AG04450 (cell line): ENCODE results near the gene ERC1. TPM values are rescaled to one million over a fixed set of nuclear protein-coding genes. Genes with fewer than 3 reads are reported as not detected.
"Not testable (repeated sequence)": the region's sequence is repeated elsewhere in the genome, so short reads cannot be mapped to it uniquely, and the experiment has no call there.

Experiments
- CTCF ChIA-PET: fragments of 300-600, 350-600 bp; formaldehyde crosslinking; extraction: SDS; loops from one replicate; lab custom pipeline; 2022; ENCODE audit warnings: antibody characterized with exemption, inconsistent platforms; lab: Charles Lee
- POLR2A ChIA-PET: fragments of 350-600 bp; formaldehyde crosslinking; extraction: SDS; loops from one replicate; lab custom pipeline; 2021; ENCODE audit warnings: antibody characterized with exemption, inconsistent platforms; lab: Yijun Ruan, JAX
- DNase-seq: peaks from one replicate; pipeline ENCODE4 v3.0.0-alpha.2; 2011; ENCODE audit warnings: low read depth, low spot score
- H3K27ac ChIP-seq: one replicate; pipeline ENCODE4 v1.5.1; 2012; ENCODE audit warnings: low read depth, low read length, control low read depth
- H3K27me3 ChIP-seq: one replicate; pipeline ENCODE4 v1.6.0; 2012; ENCODE audit warnings: low read length; ENCODE audit not compliant: control insufficient read depth, insufficient read depth
- H3K4me3 ChIP-seq: 2 replicates; pipeline ENCODE4 v1.5.1; 2011; ENCODE audit warnings: mild to moderate bottlenecking, low read depth, low read length, control low read depth
- H3K9me3 ChIP-seq: 2 replicates; pipeline ENCODE4 v1.5.1; 2012; ENCODE audit warnings: low read length; ENCODE audit not compliant: control insufficient read depth, insufficient read depth
- CTCF ChIP-seq: IDR thresholded peaks from 2 replicates; pipeline ENCODE4 v1.5.1; 2011; ENCODE audit warnings: low read depth, low read length, control low read depth, inconsistent platforms
- polyA plus RNA-seq: library from polyadenylated mRNA; depleted of rRNA; stranded (reverse); fragments of >200 nt; gene quantifications from 2 replicates; pipeline ENCODE4 v1.2.3, GENCODE V29; 2011

The ERC1 gene
- polyA plus RNA-seq, 1 experiment: 28.6 TPM

GRCh38 chr12:1338483-1339177 lies 347.6 kb downstream of the ERC1 start:
- CTCF ChIA-PET: no interaction called here
- Histone ChIP-seq H3K4me3 (no peak overlapping the region), H3K9me3 (no peaks in the 10 kb centered on the region), H3K27ac (no peak overlapping the region), H3K27me3 (no peaks in the 10 kb centered on the region)
- no peak for TF ChIP-seq CTCF
- DNase-seq: no peak
- POLR2A ChIA-PET: no interaction called here

GRCh38 chr12:1339178-1339541 lies 348.1 kb downstream of the ERC1 start:
- H3K27me3 ChIP-seq, DNase-seq, POLR2A ChIA-PET, H3K27ac ChIP-seq, H3K9me3 ChIP-seq, H3K4me3 ChIP-seq, CTCF ChIA-PET: not testable (repeated sequence)

- CTCF ChIA-PET: no interaction called here
- H3K27me3 ChIP-seq: no peaks in the 10 kb centered on the region
- no peak overlapping the region for H3K27ac ChIP-seq
- TF ChIP-seq CTCF: no peak
- no peaks in the 10 kb centered on the region for H3K9me3 ChIP-seq
- DNase-seq: no peak
- no peak overlapping the region for H3K4me3 ChIP-seq
- POLR2A ChIA-PET: no interaction called here
These were observed 348.7 kb downstream of the ERC1 start for GRCh38 chr12:1339618-1340319.

GRCh38 chr12:1341270-1341669 lies 350.2 kb downstream of the ERC1 start:
- H3K4me3 ChIP-seq, H3K27me3 ChIP-seq, CTCF ChIA-PET, H3K27ac ChIP-seq, DNase-seq, POLR2A ChIA-PET, H3K9me3 ChIP-seq: not testable (repeated sequence)

GRCh38 chr12:1343422-1343821 lies 352.4 kb downstream of the ERC1 start:
- POLR2A ChIA-PET: no interaction called here
- CTCF ChIA-PET: interaction anchor here (0.9 kb wide), 1 partner anchor 65 kb away, joined by 6 read pairs; no protein-coding TSS in a partner anchor
- Histone ChIP-seq H3K9me3 (no peaks in the 10 kb centered on the region), H3K27me3 (no peaks in the 10 kb centered on the region), H3K4me3 (no peak overlapping the region), H3K27ac (no peak overlapping the region)
- no peak for TF ChIP-seq CTCF
- no peak for DNase-seq

- no peak for DNase-seq
- Histone ChIP-seq H3K9me3 (no peaks in the 10 kb centered on the region), H3K4me3 (no peak overlapping the region), H3K27ac (no peak overlapping the region), H3K27me3 (no peaks in the 10 kb centered on the region)
- ChIA-PET CTCF (interaction anchor here (0.9 kb wide), 1 partner anchor 66 kb away, joined by 6 read pairs; no protein-coding TSS in a partner anchor), POLR2A (no interaction called here)
- TF ChIP-seq CTCF: no peak
These were observed 353.2 kb downstream of the ERC1 start for GRCh38 chr12:1344245-1344644.
